LNCAP (cell line): Measurements from ENCODE around the gene ZCCHC8.

Experiments
- CTCF ChIP-seq: fragments of 450-650 bp; IDR thresholded peaks from 2 replicates; pipeline ENCODE4 v1.5.1; 2017; ENCODE audit warnings: mild to moderate bottlenecking

The ZCCHC8 gene

GRCh38 chr12:122528992-122529391 is 28.3 kb upstream of the ZCCHC8 start:
- TF ChIP-seq CTCF = no peak

- TF ChIP-seq CTCF = no peak
Measured at GRCh38 chr12:122528582-122528981, 27.9 kb upstream of the ZCCHC8 start.

GRCh38 chr12:122527478-122527944 is 26.8 kb upstream of the ZCCHC8 start:
- TF ChIP-seq CTCF = no peak

GRCh38 chr12:122526683-122527477 is 26.1 kb upstream of the ZCCHC8 start, which contains the start of the genes KNTC1 and RSRC2:
TSS of gene KNTC1 (plus strand) at chr12:122527249. CDS start at chr12:122530064, 2,815 bp downstream.
TSS of gene RSRC2 (minus strand) at chr12:122526936. CDS start at chr12:122526853, 83 bp downstream.
- no peak for TF ChIP-seq CTCF

- no peak for TF ChIP-seq CTCF
Measured at GRCh38 chr12:122523846-122524718, 23.4 kb upstream of the ZCCHC8 start.

GRCh38 chr12:122523280-122523679 is 22.5 kb upstream of the ZCCHC8 start:
- no peak for TF ChIP-seq CTCF

- TF ChIP-seq CTCF = no peak
Measured at GRCh38 chr12:122520676-122521075, 19.9 kb upstream of the ZCCHC8 start.
